ENCODE results near the gene HPF1. TPM values are rescaled to one million over a fixed set of nuclear protein-coding genes. Genes with fewer than 3 reads are reported as not detected.
A peak's percentile ranks its signal among the peaks of the same experiment; 100 is the strongest.

HPF1 gene
- total and polyA plus RNA-seq, 2 of the 8 experiments (the other 6 are each of a cell fraction or from before 2014, with no cell fraction given) = 14.1 to 32.5 TPM

DNA sequence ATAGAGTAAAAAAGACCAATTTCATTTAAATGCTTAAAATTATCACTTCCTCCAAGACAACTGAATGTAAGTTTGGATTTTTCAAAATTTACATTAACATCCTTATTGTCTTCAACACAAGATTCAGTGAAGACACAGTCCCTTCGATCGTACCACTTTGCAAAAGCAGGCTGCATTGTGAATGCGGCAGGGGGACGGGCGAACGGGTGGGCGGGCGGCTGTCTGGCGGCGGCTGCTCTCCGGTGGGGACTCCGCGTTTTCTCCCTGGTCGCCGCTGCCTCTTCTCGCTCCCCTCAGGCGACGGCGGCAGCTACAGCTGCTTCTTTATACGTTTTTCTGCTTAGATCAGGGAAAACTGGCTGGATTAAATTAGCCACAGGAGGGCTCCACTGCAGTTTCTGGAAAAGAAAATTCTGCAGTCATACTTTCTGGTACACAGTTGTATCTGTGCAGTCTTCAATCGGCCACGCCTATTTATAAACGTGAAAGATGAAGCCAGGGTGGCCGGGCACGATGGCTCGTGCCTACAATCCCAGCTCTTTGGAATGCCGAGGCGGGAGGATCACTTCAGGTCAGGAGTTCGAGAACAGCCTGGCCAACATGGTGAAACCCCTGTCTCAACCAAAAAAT lies 33.9 kb upstream of the HPF1 start (continued):
- TF ChIP-seq YY1 (IDR thresholded peaks at IDR 0.05; ENCODE audit: low read depth, low read length) (no peak), SRF (IDR thresholded peaks at IDR 0.05; ENCODE audit: low read depth, low read length) (no peak), GTF2F1 (IDR thresholded peaks at IDR 0.05; ENCODE audit: borderline replicate concordance, low read depth, low read length) (no peak), TAF1 (IDR thresholded peaks at IDR 0.05; ENCODE audit: low read depth, low read length) (no peak), TCF12 (IDR thresholded peaks at IDR 0.05; ENCODE audit: low read depth, low read length) (no peak), CHD7 (IDR thresholded peaks at IDR 0.05; ENCODE audit: insufficient replicate concordance, low read length) (no peak), TBP (IDR thresholded peaks at IDR 0.05; ENCODE audit: low read depth, low read length) (no peak), CREB1 (IDR thresholded peaks at IDR 0.05) (no peak), KDM1A (IDR thresholded peaks at IDR 0.05; ENCODE audit: borderline replicate concordance, low read length) (0 out of 2 replicates have a peak, but pooled peaks have one; percentile 41)
- TF ChIP-seq, protein P1, sequence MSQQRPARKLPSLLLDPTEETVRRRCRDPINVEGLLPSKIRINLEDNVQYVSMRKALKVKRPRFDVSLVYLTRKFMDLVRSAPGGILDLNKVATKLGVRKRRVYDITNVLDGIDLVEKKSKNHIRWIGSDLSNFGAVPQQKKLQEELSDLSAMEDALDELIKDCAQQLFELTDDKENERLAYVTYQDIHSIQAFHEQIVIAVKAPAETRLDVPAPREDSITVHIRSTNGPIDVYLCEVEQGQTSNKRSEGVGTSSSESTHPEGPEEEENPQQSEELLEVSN (IDR thresholded peaks at IDR 0.05) = peak; percentile 41; the same call in 1 of the 2 replicates
